KBM-7 (cell line): ENCODE measurements around the gene PLOD1.
A peak's percentile ranks its signal among the peaks of the same experiment; 100 is the strongest.

Source experiments
- DNase-seq: peaks from one replicate; pipeline ENCODE4 v3.0.0-alpha.2; 2015
- in situ Hi-C: fragments of 300-500 bp; cut with MboI; formaldehyde crosslinking; loops from 2 replicates; pipeline ENCODE4 v1.14.3; 2020; ENCODE audit warnings: low sequenced_read_pairs, low pct_unique_long_range_greater_than_20kb, mixed read lengths

Gene PLOD1

DNA sequence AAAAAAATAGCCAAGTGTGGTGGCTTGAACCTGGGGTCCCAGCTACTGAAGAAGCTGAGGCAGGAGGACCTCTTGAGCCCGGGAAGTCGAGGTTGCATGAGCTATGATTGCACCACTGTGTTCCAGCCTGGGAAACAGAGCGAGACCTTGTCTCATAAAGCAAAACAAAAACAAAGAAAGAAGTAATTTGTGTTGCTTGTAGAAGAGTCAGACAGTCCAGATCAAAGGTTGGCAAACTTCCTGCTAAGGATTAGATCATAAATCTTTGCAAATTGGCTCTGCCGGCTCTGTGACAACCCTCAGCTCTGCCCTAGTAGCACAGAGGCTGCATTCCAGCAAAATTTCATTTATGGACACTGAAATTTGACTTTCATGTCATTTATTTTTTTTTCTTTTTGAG is 26.7 kb downstream of the PLOD1 start:
- no peak for DNase-seq
- in situ Hi-C loops: no loop called here

- DNase-seq: no peak
- in situ Hi-C loops: no loop called here
Measured at GRCh38 chr1:11963622-11964021, 29.1 kb downstream of the PLOD1 start.

- DNase-seq: no peak
- in situ Hi-C loops: no loop called here
Measured at GRCh38 chr1:11964656-11965055, 30.1 kb downstream of the PLOD1 start.

GRCh38 chr1:11967028-11967547 is 32.6 kb downstream of the PLOD1 start:
- DNase-seq: peak; percentile 64
- in situ Hi-C loops: no loop called here

DNA sequence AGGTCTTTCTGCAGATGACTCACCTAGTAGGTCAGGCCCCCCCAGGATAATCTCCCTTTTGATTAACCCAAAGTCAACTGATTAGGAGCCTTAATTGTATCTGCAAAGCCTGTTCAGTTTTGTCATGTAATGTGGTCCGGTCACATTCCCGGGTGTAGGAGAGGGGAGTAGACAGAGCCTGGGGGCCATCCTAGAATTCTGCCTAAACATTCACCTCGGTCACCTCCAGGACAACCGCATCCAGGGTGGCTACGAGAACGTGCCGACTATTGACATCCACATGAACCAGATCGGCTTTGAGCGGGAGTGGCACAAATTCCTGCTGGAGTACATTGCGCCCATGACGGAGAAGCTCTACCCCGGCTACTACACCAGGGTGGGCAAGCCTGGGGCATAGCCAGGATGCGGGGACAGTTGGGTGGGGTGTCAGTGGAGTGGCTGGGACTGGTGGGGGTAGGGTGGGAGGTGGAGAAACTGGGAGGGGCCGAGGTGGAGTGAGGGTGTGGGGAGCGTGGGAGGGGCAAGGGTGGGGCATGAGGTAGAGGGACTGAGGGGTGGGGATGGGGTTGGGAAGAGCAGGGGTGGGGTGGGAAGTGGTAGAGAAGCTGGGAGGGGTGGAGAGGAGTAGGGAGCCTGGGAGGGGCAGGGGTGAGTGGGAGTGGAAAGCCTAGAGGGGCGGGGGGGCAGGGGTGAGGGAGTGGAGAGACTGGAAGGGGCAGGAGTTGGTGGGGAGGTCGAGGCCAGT is 36.1 kb downstream of the PLOD1 start:
- in situ Hi-C loops: no loop called here

GRCh38 chr1:11977625-11978024 is 43.1 kb downstream of the PLOD1 start:
- no peak for DNase-seq
- in situ Hi-C loops: no loop called here

More for the DNA sequence above, 36.1 kb downstream of the PLOD1 start:
- DNase-seq: no peak

DNA sequence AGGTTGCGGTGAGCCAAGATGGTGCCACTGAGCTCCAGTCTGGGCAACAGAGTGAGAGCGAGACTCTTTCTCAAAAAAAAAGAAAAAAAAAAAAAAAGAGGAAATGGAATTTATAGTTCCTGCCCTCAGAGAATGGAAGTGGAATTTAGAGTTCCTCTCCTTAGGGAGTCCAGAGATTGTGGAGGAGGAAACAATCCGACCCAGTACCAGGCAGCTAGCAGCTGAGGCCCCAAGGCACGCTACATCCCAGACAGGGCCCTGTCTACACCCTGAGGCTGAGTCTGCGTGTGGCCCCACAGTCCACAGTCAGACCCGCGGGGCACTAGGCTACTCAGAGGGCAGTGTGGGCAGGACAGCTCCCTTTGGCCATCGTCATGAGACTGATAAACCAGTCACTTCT is 43.8 kb downstream of the PLOD1 start:
- DNase-seq: peak; percentile 51
- in situ Hi-C loops: no loop called here

DNA sequence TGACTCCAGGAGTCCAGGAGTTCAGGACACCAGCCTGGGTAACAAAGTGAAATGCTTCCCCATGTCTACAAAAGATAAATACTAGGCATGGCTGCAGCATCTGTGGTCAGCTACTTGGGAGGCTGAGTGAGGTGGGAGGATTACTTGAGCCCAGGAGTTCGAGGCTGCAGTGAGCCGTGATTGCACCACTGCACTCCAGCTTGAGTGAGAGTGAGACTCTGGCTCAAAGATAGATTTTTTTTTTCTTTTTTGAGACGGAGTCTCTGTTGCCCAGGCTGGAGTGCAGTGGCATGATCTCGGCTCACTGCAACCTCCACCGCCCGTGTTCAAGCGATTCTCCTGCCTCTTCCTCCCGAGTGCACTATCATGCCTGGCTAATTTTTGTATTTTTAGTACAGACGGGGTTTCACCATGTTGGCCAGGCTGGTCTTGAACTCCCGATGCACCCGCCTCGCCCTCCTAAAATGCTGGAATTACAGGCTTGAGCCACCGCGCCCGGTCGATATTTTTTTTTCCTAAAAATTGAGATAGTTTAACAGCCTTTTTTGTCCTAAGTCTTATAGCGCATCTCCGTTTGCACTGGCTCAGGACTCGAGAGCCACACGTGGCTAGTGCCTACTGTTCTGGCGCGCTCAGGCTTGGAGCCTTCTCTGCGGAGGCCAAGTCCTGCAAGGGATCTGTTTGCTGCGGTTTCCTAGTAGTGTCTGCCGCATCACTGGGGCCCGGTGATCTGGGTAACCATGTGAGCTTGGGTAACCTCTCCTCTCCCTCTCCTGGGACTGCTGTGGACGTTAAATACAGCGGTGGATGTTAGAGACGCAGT is 44.7 kb downstream of the PLOD1 start:
- in situ Hi-C loops: no loop called here
- DNase-seq: no peak

DNA sequence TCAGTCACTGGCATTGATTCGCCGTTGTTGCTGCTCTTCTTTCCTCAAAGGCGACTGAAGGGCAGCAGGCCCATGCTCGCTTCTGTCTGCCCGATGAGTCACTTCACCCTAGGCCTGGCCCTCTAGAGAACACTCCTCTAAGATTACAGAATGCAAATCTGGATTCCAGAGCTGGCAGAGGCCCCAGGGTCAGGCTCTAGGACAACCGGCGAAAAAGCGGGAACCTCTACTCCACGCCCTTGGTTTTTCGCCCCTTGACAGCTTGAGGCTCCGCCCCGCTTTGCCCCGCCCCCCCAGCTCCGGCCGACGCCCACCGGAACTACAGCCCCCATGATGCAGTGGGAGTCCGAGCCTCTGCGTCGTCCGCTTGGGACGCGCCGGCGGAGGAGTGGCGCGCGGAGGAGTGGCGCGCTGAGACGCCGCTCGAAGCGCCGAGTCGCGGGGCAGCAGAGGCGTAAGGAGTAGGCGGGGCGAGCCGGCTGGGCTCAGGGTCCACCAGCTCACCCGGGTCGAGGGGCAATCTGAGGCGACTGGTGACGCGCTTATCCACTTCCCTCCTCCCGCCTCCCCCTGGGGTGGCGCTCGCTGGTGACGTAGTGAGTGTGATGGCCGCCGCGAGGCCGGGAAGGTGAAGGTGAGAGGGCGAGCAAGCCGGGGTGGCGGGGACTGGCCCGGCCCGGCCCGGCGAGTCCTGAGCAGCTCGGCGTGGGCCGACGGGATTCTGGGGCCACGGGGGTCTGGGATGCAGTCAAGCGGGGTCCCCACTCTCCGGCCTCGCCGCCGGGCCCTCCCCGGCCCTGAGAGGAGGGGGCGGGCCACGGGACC is 45.5 kb downstream of the PLOD1 start, which contains the start of gene MFN2:
TSS of gene MFN2 (plus strand) at position 594 of the 825 bp plus-strand sequence. CDS start 8,725 bp downstream, outside the sequence.
- in situ Hi-C loops: no loop called here
- peak; percentile 98 for DNase-seq

- DNase-seq: no peak
- in situ Hi-C loops: no loop called here
Measured at GRCh38 chr1:11980676-11980972, 46.1 kb downstream of the PLOD1 start.

DNA sequence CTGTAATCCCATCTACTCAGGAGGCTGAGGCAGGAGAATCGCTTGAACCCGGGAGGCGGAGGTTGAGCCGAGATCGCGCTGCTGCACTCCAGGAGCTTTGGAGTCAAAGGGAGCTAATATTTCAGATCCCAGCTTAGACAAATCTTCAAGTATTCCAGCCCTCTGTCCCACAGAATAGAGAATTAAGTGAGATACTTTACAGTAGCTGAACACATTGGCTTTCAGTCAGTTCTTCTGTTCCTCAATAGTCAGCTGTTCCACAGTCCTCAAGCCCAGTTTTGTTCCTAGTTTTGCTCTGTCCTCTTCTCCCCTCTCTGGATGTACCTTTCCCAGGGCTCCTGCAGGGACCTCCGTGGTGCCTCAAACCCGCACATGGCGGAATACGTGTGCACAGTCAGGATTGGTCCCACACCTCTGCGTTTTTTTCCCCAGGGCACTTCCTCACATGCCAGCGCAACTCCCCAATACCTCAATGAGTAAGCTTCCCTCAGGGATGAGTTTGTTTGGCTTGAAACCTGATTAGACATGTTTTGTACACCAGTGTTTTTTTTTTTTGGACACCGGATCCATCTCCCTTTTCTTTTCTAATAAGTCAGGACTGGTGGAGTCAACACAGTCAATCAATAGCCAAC is 47.0 kb downstream of the PLOD1 start:
- DNase-seq: no peak
- in situ Hi-C loops: no loop called here

DNA sequence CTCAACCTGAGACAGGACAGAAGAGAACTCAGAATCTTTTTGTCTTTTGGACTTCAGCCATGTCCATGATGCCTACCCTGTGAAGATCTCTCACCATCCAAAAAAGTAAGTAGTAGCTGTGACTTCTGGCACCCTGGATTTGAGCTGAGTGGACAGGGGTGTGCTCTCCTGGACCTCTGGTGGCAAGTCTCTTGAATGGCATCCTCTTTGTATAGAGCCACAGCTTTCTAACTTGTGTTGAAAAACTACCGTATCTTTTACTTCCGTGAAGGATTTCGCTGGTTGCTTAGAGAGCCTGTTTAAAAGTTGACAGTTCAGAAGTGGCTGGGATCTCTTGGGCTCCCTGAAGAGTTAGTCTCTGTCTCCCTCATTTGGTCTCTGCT is 47.5 kb downstream of the PLOD1 start:
- in situ Hi-C loops: no loop called here
- DNase-seq: no peak

DNA sequence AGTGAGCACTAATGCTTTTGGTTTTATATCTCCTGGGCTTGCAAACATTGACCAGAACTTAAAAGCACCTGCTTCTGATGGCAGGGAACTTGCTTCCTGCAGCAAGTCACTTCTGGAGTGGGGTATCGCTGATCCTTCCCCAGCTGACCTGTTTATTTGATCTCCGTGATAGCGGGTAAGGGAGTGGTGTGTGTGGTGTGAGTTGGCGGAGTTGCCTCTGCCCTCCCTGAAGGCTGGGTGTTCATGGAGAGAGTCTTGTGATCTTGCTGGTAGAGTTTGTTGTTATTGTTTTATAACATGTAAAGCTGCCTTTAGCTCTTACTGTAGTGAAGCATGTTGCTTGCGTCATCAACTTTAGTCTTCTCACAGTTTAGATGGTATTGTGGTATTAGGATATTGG is 49.6 kb downstream of the PLOD1 start:
- in situ Hi-C loops: no loop called here
- DNase-seq: no peak

DNA sequence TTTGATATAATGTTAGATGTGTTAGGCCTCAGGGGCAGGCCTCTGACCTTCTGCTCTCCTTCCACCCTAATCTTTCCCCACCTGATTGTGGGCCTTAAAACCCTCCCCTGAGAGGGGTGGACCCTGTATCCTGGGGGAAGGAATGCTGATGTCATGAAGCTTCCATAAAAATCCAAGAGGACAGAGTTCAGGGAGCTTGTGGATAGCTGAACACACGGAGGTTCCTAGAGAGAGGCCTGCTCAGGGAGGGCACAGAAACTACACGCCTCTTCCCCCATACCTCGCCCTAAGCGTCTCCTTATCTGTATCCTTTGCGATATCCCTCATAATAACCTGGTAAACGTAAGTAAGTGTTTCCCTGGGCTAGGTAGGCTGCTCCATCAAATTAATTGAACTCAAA is 50.1 kb downstream of the PLOD1 start:
- DNase-seq: no peak
- in situ Hi-C loops: no loop called here

GRCh38 chr1:11985171-11985570 is 50.7 kb downstream of the PLOD1 start:
- in situ Hi-C loops: no loop called here
- DNase-seq: no peak

- in situ Hi-C loops: no loop called here
- DNase-seq: peak; percentile 32
Measured at GRCh38 chr1:11985851-11986250, 51.3 kb downstream of the PLOD1 start.

- in situ Hi-C loops: no loop called here
- no peak for DNase-seq
Measured at GRCh38 chr1:11989669-11990068, 55.2 kb downstream of the PLOD1 start.

DNA sequence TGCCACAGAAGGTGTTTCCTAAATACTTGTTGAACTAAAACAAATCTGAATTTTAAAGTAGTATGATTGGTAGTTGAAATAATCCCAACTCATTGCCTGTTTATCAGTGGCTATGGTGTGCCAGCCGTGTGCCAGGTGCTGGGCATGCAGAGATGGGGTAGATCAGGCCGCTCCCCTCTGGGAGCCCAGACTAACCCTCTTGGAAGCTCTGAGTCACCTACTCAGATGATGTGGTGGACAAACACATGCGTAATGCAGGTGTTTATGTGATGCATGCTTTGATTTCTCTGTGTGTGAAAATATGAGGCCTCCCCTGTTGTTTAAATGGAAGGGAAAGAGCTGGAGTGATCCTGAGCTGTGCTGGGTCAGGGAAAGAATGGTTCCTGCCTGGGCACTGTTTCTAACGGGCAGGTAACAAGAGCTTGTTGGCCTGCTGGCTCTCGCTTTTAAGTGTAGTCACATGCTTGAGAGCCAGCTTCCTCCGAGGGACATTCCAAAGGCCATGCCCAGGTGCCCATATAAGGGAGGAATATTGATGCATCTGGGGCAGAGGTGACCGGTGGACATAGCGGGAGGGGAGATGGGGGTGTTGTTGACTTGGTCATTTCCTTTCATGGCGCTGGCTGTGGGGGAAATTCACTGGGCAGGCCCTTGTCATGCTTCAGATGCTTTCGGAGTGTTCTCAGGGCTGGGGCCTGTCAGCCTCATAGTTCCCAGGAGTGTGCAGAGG is 56.0 kb downstream of the PLOD1 start:
- DNase-seq: no peak
- in situ Hi-C loops: no loop called here
